Measurements from ENCODE around the gene GNAI3. TPM values are rescaled to one million over a fixed set of nuclear protein-coding genes. Genes with fewer than 3 reads are reported as not detected.

Gene GNAI3
- total RNA-seq, 2 donors from 2014 or later: 3.6 to 4.9 TPM

DNA sequence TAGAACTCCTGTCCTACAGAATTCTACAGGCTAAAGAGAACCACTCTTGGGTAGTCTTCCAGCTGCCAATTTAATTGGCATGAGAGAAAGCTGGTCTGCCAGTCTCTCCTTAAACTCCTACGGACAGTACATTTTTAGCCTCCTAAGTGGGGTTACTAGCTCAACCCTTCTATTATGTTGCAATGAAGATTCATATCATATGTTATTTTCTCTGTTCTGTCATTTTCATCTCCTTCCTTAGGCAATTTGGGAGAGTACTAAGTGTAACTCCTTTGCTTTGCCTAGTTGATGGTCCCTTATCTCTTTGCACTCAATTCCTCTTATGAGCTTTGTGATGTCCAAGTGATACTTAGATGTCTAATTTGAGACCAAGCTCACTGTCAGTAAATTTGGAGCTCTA lies 57.0 kb downstream of the GNAI3 start:
- intact Hi-C loops (cut with DNase I): no loop called here
- Histone ChIP-seq H3K27me3 (no peaks in the 10 kb centered on the region), H3K4me1 (no peaks in the 10 kb centered on the region), H3K36me3 (replicated peaks in 1 of 2; ENCODE audit: insufficient read depth in 1 of 2, low read depth in 2 of 2) (no peaks in the 10 kb centered on the region), H3K27ac (no peak overlapping the region), H3K9me3 (no peaks in the 10 kb centered on the region), H3K4me3 (no peak overlapping the region)
- WGBS, 2 donors: 100% methylated on average over 1 of the region's 1 CpG
- TF ChIP-seq, protein P1, sequence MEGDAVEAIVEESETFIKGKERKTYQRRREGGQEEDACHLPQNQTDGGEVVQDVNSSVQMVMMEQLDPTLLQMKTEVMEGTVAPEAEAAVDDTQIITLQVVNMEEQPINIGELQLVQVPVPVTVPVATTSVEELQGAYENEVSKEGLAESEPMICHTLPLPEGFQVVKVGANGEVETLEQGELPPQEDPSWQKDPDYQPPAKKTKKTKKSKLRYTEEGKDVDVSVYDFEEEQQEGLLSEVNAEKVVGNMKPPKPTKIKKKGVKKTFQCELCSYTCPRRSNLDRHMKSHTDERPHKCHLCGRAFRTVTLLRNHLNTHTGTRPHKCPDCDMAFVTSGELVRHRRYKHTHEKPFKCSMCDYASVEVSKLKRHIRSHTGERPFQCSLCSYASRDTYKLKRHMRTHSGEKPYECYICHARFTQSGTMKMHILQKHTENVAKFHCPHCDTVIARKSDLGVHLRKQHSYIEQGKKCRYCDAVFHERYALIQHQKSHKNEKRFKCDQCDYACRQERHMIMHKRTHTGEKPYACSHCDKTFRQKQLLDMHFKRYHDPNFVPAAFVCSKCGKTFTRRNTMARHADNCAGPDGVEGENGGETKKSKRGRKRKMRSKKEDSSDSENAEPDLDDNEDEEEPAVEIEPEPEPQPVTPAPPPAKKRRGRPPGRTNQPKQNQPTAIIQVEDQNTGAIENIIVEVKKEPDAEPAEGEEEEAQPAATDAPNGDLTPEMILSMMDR (IDR thresholded peaks at IDR 0.05): no peak
- no peak for TF ChIP-seq POLR2A (IDR thresholded peaks at IDR 0.05)
- no peak for ATAC-seq
- no peak for DNase-seq

DNA sequence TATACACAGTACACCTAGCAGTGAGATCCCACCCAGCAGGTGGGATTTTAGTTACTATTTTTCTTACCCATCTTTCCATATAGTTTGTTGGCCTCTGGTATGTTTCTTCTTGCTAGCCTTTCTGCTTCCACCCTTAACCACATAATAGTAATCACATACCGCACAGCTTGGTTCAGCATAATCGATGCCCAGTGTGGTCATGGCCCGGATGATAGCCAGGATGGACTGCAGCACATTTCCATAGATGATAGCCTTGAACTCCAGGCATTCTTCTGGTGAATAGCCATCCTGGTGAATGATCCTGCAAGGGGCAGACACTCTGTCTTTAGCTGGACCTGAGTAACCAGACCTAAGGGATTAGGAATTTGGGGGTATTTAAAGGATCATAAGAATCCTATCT lies 61.5 kb downstream of the GNAI3 start:
- intact Hi-C loops (cut with DNase I): no loop called here
- DNase-seq (no peak), ATAC-seq (no peak)
- WGBS, 2 donors: 92 to 96% methylated on average over 3 of the region's 3 CpGs
- H3K9me3 ChIP-seq: no peaks in the 10 kb centered on the region
- TF ChIP-seq, protein P1 (IDR thresholded peaks at IDR 0.05): no peak
- no peak for TF ChIP-seq POLR2A (IDR thresholded peaks at IDR 0.05)
- H3K27ac ChIP-seq: no peak overlapping the region
- no peaks in the 10 kb centered on the region for H3K27me3 ChIP-seq
- H3K4me3 ChIP-seq: no peak overlapping the region
- no peaks in the 10 kb centered on the region for H3K4me1 ChIP-seq
- H3K36me3 ChIP-seq (replicated peaks in 1 of 2; ENCODE audit: insufficient read depth in 1 of 2, low read depth in 2 of 2): no peaks in the 10 kb centered on the region

DNA sequence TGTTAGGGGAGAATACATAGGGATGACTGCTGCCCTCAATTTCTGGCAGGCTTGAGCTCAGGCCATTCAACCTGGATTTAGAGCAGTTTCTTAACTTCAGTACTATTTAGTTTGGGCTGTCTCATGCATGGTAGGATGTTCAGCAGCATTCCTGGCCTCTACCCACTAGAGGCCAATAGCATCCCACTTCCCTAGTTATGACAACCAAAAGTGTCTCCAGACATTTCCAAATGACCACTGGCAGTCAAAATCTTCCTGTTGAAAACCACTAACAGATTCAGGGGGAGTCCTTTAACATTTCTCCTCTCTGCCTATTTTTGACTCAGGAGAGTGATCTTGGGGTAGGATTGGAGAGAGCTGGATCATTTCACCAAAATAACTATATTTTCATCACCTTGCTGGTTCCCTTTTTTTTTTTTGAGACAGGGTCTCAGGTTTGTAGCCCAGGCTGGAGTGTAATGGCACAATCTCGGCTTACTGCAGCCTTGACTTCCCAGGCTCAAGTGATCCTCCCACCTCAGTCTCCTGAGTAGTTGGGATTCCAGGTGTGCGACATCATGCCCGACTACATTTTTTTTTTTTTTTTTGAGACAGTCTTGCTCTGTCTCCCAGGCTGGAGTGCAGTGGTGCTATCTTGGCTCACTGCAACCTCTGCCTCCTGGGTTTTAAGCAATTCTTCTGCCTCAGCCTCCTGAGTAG lies 62.3 kb downstream of the GNAI3 start:
- no peak for DNase-seq
- intact Hi-C loops (cut with DNase I): no loop called here

DNA sequence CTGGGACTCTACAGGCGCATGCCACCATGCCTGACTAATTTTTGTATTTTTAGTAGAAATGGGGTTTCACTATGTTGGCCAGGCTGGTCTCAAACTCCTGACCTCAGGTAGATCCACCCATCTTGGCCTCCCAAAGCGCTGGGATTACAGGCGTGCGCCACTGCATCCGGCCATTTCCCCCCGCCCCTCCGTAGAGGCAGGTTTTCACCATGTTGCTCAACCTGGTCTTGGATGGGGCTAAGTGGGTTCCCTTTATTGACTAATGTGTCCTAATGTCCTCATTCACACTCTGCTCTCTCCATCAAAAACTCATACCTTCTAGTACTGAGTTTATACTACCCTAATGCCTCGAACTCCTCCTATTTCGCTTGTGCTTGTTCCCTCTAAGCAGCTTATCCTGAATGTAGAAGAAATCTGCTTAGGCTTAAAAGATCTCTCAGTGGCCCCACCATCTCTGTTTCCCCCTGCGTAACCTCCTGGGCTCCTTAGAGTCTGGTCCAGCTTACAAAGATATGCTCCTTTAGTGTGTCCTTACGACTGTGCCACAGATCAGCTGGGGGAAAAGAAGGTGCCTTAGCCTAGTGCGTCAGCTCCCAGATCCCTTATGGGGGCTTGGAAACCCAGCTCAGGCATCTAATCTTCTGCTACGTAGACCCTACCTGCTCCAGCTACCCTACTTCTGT lies 63.0 kb downstream of the GNAI3 start:
- ATAC-seq: no peak
- 84 to 94% methylated on average over 12 to 13 of the region's 13 CpGs for WGBS, 2 donors
- TF ChIP-seq, protein P1 (IDR thresholded peaks at IDR 0.05): no peak
- TF ChIP-seq POLR2A (IDR thresholded peaks at IDR 0.05): no peak
- Histone ChIP-seq H3K36me3 (replicated peaks in 1 of 2; ENCODE audit: insufficient read depth in 1 of 2, low read depth in 2 of 2) (no peaks in the 10 kb centered on the region), H3K27ac (no peak overlapping the region), H3K4me1 (no peaks in the 10 kb centered on the region), H3K27me3 (no peaks in the 10 kb centered on the region), H3K4me3 (no peak overlapping the region), H3K9me3 (no peaks in the 10 kb centered on the region)
- intact Hi-C loops (cut with DNase I): no loop called here
- DNase-seq: no peak

More for the DNA sequence above, 62.3 kb downstream of the GNAI3 start:
- H3K27ac ChIP-seq: no peak overlapping the region
- TF ChIP-seq, protein P1 (IDR thresholded peaks at IDR 0.05): no peak
- TF ChIP-seq POLR2A (IDR thresholded peaks at IDR 0.05): no peak
- ATAC-seq: no peak
- no peaks in the 10 kb centered on the region for H3K36me3 ChIP-seq (replicated peaks in 1 of 2; ENCODE audit: insufficient read depth in 1 of 2, low read depth in 2 of 2)
- H3K4me1 ChIP-seq: no peaks in the 10 kb centered on the region
- no peaks in the 10 kb centered on the region for H3K27me3 ChIP-seq
- H3K9me3 ChIP-seq: no peaks in the 10 kb centered on the region
- WGBS, 2 donors: 57 to 76% methylated on average over 3 of the region's 3 CpGs
- H3K4me3 ChIP-seq: no peak overlapping the region

All from body of pancreas (tissue), 4 donors.